Panc1 (cell line): ENCODE results near the gene OR11H7. TPM values are rescaled to one million over a fixed set of nuclear protein-coding genes. Genes with fewer than 3 reads are reported as not detected.

Source experiments
- ATAC-seq: fragments of 200-7000 bp; cut with Tn5 transposase; 2 replicates; pipeline ENCODE4 v1.9.1; 2020; ENCODE audit warnings: mild to moderate bottlenecking, moderate library complexity
- BruUV-seq: library from RNA; stranded (reverse); fragments of 400-500 nt; replicated peaks from 2 replicates; lab custom pipeline; 2021; lab: Mats Ljungman, UMichigan
- CTCF ChIA-PET: fragments of 300-600 bp; sonication (Branson Sonifier 250); formaldehyde crosslinking; loops from one replicate; lab custom pipeline; 2022; ENCODE audit warnings: antibody characterized with exemption; lab: Charles Lee
- POLR2A ChIA-PET: fragments of 300-600 bp; sonication (Branson Sonifier 250); formaldehyde crosslinking; loops from one replicate; lab custom pipeline; 2022; ENCODE audit warnings: antibody characterized with exemption; lab: Charles Lee
- DNase-seq: peaks from one replicate; pipeline ENCODE4 v3.0.0-alpha.2; 2010; ENCODE audit warnings: low read depth, low spot score
- H3K27ac ChIP-seq: 2 replicates; pipeline ENCODE4 v1.5.1; 2011; ENCODE audit warnings: mild to moderate bottlenecking, low read length, inconsistent platforms
- H3K27me3 ChIP-seq: fragments of 200-500 bp; sonication (Bioruptor generic); 2 replicates; pipeline ENCODE4 v1.6.0; 2014; ENCODE audit warnings: low read length, inconsistent platforms; ENCODE audit not compliant: control insufficient read depth, insufficient read depth
- H3K36me3 ChIP-seq: fragments of 200-500 bp; sonication (Bioruptor generic); 2 replicates; pipeline ENCODE4 v1.5.1; 2014; ENCODE audit warnings: inconsistent platforms, mild to moderate bottlenecking, low read length, moderate library complexity; ENCODE audit not compliant: control insufficient read depth, insufficient read depth
- H3K4me1 ChIP-seq: 2 replicates; pipeline ENCODE4 v1.5.1; 2011; ENCODE audit warnings: inconsistent platforms, mild to moderate bottlenecking, low read length, moderate library complexity; ENCODE audit not compliant: control insufficient read depth, insufficient read depth
- H3K4me3 ChIP-seq, 2 experiments: 2 replicates each; pipeline ENCODE4 v1.5.1; 2011 to 2012; ENCODE audit warnings: low read depth in 2 of 2, low read length in 2 of 2, mild to moderate bottlenecking in 2 of 2, inconsistent platforms in 1 of 2, moderate library complexity in 1 of 2
- H3K9me3 ChIP-seq: fragments of 200-500 bp; sonication (Bioruptor generic); 2 replicates; pipeline ENCODE4 v1.5.1; 2014; ENCODE audit warnings: low read depth, mild to moderate bottlenecking, inconsistent platforms, low read length, moderate library complexity; ENCODE audit not compliant: control insufficient read depth, insufficient read depth
- POLR2AphosphoS5 ChIP-seq: IDR thresholded peaks from 2 replicates; pipeline ENCODE4 v1.6.1; 2012; ENCODE audit warnings: mild to moderate bottlenecking, low read depth, low read length, moderate library complexity
- SIN3A ChIP-seq: IDR thresholded peaks from 2 replicates; pipeline ENCODE4 v1.6.1; 2012; ENCODE audit warnings: low read depth, mild to moderate bottlenecking, low read length, moderate library complexity, borderline replicate concordance; ENCODE audit not compliant: insufficient read depth
- TCF7L2 ChIP-seq: IDR thresholded peaks from 2 replicates; pipeline ENCODE4 v1.6.1; 2011; ENCODE audit warnings: mild to moderate bottlenecking, low read depth, low read length, inconsistent platforms
- in situ Hi-C: cut with HindIII; loops from 2 replicates; pipeline ENCODE4 v1.10.0; 2016; ENCODE audit warnings: low sequenced_read_pairs, low pct_unique_long_range_greater_than_20kb
- intact Hi-C: fragments of 100-400 bp; cut with micrococcal nuclease; formaldehyde crosslinking; loops from one replicate; pipeline ENCODE4 v1.10.0; 2022; ENCODE audit not compliant: unreplicated experiment
- total RNA-seq: library from RNA; stranded (reverse); gene quantifications from one replicate; pipeline ENCODE4 v1.2.1, GENCODE V29; 2021; ENCODE audit not compliant: unreplicated experiment
- TF ChIP-seq, protein P1 (sequence below): fragments of 450-650 bp; IDR thresholded peaks from 2 replicates; pipeline ENCODE4 v1.5.1; 2017; ENCODE audit warnings: mild to moderate bottlenecking
- TF ChIP-seq, protein P2 (sequence below), 2 experiments: IDR thresholded peaks; 2 replicates each; pipeline ENCODE4 v1.6.1; 2011 to 2012; ENCODE audit warnings: low read depth in 2 of 2, control low read depth in 1 of 2, low read length in 1 of 2, mild to moderate bottlenecking in 1 of 2, moderate library complexity in 1 of 2; ENCODE audit not compliant: insufficient read depth in 1 of 2

Gene OR11H7
- total RNA-seq, 1 experiment from 2014 or later = not detected

DNA sequence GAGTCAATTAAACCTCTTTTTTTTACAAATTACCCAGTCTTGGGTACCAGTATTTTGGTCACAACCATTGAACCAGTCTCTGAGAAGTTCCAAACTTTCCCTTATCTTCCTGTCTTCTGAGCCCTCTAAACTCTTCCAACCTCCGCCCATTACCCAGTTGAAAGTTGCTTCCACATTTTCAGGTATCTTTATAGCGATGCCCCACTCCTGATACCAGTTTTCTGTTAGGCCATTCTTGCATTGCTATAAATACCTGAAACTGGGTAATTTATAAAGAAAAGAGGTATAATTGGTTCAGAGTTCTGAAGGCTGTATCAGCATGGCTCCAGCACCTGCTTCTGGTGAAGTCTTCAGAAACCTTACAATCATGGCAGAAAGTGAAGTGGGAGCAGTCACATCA lies 45.3 kb downstream of the OR11H7 start:
- intact Hi-C loops (no loop called here), in situ Hi-C loops (no loop called here)
- TF ChIP-seq, protein P1, sequence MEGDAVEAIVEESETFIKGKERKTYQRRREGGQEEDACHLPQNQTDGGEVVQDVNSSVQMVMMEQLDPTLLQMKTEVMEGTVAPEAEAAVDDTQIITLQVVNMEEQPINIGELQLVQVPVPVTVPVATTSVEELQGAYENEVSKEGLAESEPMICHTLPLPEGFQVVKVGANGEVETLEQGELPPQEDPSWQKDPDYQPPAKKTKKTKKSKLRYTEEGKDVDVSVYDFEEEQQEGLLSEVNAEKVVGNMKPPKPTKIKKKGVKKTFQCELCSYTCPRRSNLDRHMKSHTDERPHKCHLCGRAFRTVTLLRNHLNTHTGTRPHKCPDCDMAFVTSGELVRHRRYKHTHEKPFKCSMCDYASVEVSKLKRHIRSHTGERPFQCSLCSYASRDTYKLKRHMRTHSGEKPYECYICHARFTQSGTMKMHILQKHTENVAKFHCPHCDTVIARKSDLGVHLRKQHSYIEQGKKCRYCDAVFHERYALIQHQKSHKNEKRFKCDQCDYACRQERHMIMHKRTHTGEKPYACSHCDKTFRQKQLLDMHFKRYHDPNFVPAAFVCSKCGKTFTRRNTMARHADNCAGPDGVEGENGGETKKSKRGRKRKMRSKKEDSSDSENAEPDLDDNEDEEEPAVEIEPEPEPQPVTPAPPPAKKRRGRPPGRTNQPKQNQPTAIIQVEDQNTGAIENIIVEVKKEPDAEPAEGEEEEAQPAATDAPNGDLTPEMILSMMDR = no peak
- TF ChIP-seq, protein P2, sequence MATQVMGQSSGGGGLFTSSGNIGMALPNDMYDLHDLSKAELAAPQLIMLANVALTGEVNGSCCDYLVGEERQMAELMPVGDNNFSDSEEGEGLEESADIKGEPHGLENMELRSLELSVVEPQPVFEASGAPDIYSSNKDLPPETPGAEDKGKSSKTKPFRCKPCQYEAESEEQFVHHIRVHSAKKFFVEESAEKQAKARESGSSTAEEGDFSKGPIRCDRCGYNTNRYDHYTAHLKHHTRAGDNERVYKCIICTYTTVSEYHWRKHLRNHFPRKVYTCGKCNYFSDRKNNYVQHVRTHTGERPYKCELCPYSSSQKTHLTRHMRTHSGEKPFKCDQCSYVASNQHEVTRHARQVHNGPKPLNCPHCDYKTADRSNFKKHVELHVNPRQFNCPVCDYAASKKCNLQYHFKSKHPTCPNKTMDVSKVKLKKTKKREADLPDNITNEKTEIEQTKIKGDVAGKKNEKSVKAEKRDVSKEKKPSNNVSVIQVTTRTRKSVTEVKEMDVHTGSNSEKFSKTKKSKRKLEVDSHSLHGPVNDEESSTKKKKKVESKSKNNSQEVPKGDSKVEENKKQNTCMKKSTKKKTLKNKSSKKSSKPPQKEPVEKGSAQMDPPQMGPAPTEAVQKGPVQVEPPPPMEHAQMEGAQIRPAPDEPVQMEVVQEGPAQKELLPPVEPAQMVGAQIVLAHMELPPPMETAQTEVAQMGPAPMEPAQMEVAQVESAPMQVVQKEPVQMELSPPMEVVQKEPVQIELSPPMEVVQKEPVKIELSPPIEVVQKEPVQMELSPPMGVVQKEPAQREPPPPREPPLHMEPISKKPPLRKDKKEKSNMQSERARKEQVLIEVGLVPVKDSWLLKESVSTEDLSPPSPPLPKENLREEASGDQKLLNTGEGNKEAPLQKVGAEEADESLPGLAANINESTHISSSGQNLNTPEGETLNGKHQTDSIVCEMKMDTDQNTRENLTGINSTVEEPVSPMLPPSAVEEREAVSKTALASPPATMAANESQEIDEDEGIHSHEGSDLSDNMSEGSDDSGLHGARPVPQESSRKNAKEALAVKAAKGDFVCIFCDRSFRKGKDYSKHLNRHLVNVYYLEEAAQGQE (IDR thresholded peaks at IDR 0.05; ENCODE audit: insufficient read depth in 1 of 2, low read depth in 2 of 2, low read length in 1 of 2) = no peak
- TF ChIP-seq SIN3A = no peak
- no peak for TF ChIP-seq POLR2AphosphoS5
- no peak for TF ChIP-seq TCF7L2
- H3K9me3 ChIP-seq = no peaks in the 10 kb centered on the region
- no TSS peak for BruUV-seq
- H3K36me3 ChIP-seq = no peaks in the 10 kb centered on the region
- ChIA-PET POLR2A (no interaction called here), CTCF (no interaction called here)
- H3K4me3 ChIP-seq = no peak overlapping the region
- ATAC-seq = no peak
- no peaks in the 10 kb centered on the region for H3K4me1 ChIP-seq
- H3K27me3 ChIP-seq = no peaks in the 10 kb centered on the region
- no peak overlapping the region for H3K27ac ChIP-seq
- no peak for DNase-seq

DNA sequence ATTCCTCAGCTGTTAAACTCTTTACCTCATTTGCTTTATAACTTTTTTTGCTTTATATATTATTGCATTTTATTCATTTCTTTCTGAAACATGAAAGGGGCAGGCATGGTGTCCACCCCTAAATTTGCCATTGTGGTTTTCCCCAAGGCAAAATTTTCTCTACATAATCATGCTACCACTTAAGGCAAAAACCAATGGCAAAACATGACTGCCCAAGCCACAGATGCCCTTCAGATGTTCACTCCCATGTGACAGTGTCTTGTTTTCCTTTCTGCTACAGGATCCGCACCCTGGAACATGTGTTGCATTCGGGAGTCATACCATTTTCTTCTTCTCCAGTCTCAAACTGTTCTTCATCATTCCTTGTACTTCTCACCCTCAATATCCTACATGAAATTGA lies 48.6 kb downstream of the OR11H7 start:
- in situ Hi-C loops = no loop called here
- H3K9me3 ChIP-seq = no peaks in the 10 kb centered on the region
- ATAC-seq = no peak
- no peak overlapping the region for H3K4me3 ChIP-seq
- H3K4me1 ChIP-seq = no peaks in the 10 kb centered on the region
- H3K27me3 ChIP-seq = no peaks in the 10 kb centered on the region
- TF ChIP-seq, protein P2 (IDR thresholded peaks at IDR 0.05; ENCODE audit: insufficient read depth in 1 of 2, low read depth in 2 of 2, low read length in 1 of 2) = no peak
- TF ChIP-seq, protein P1 = no peak
- TF ChIP-seq TCF7L2 = no peak
- TF ChIP-seq SIN3A = no peak
- no peak for TF ChIP-seq POLR2AphosphoS5
- POLR2A ChIA-PET = no interaction called here
- DNase-seq = no peak
- CTCF ChIA-PET = no interaction called here
- intact Hi-C loops = no loop called here
- no peaks in the 10 kb centered on the region for H3K36me3 ChIP-seq
- no TSS peak for BruUV-seq
- no peak overlapping the region for H3K27ac ChIP-seq
